ENCODE results near the gene PLBD1.

PLBD1 gene

GRCh38 chr12:14567351-14568162 is at the start of gene PLBD1:
TSS of gene PLBD1 (minus strand) at chr12:14567883. CDS start at chr12:14567696, 187 bp downstream.
- DNase-seq (ENCODE audit: low spot score) (no peak), FAIRE-seq (no peak)

DNA sequence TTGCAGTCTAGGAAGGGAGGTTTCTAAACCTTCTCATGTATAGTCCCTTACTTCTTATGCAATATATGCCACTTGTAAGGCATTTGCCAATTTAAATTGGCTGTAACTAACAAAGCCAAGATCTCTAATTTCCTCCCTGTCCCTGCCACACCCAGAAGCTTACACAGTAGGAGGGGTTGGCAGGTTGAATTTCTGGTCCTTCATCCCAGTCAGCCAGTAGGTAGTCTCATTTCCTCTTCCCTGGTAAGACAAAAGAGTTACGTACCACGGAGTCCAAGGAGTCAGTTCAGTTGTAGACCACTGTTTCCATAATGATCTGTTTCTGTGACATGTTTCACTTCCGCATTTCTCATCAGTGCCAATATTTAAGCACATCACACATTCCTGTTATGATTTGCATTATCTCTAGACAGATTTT is 47.0 kb upstream of the PLBD1 start:
- no peak for DNase-seq (ENCODE audit: low spot score)
- peak; percentile 20 for FAIRE-seq

DNA sequence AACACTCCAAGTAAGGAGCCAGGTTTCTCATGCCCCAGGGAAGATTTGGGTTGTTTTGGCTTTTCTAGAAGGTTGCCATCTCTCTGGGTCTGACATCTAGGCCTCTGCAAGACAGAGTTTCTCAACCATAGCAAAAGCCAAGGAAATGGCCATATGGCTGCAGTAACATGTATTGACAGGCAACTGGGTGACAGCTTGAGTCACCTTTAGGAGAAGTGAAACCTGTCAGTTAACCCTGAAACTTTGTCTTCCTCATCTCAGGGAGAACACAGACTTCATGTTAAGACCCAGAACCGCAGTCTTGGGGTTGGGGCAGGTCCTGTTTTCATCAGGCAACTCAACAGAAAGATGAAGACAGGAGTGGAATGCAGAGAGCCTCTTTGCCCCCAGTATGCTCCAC is 46.0 kb upstream of the PLBD1 start:
- FAIRE-seq (no peak), DNase-seq (ENCODE audit: low spot score) (no peak)

DNA sequence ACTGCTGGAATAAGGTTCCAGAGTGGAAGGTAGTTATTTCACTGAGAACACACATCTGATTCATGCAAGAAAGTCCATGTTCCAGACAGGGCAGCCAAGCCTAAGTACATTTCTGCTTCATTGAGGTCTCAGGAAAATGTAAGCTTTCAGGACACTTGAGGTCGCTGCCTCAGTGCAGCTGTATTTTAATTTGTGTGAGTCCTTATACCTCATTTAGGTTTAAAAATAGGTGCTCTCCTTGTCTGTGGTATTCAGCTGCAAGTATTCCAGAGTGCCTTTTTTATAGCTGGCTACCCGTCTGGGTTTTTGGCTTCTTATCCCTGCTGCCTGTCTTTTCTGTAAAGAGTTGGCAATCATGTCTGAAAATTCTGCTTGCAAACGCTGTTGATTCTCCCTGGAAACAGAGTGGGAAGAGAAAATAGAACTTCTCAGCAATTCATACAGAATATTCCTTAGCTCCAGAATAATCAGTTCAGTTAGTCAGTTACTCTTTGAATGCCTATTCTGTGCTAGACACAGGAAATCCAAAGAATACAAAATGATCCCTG is 45.3 kb upstream of the PLBD1 start:
- no peak for DNase-seq (ENCODE audit: low spot score)
- FAIRE-seq: no peak

GRCh38 chr12:14612250-14612649 is 44.6 kb upstream of the PLBD1 start:
- no peak for FAIRE-seq

GRCh38 chr12:14611640-14612203 is 44.0 kb upstream of the PLBD1 start:
- DNase-seq (ENCODE audit: low spot score) (no peak), FAIRE-seq (no peak)

More at GRCh38 chr12:14612250-14612649, 44.6 kb upstream of the PLBD1 start:
- no peak for DNase-seq (ENCODE audit: low spot score)

DNA sequence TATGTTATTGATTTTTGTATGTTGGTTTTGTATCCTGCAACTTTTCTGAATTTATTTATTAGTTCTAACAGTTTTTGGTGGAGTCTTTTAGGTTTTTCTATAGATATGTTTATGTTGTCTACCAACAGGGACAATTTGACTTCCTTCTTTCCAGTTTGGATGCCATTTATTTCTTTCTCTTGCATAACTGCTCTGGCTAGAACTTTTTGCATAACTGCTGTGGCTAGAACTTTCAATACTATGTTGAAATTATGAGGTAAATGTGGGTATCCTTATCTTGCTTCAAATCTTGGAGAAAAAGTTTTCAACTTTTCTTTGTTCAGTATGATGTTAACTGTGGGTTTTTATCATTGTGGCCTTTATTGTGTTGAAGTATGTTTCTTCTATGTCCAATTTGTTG is 39.9 kb upstream of the PLBD1 start:
- FAIRE-seq (no peak), DNase-seq (ENCODE audit: low spot score) (no peak)

GRCh38 chr12:14605401-14605989 is 37.8 kb upstream of the PLBD1 start:
- FAIRE-seq (no peak), DNase-seq (ENCODE audit: low spot score) (no peak)

GRCh38 chr12:14601692-14602478 is 34.2 kb upstream of the PLBD1 start:
- FAIRE-seq (no peak), DNase-seq (ENCODE audit: low spot score) (no peak)

GRCh38 chr12:14597480-14597879 is 29.8 kb upstream of the PLBD1 start:
- no peak for FAIRE-seq

DNA sequence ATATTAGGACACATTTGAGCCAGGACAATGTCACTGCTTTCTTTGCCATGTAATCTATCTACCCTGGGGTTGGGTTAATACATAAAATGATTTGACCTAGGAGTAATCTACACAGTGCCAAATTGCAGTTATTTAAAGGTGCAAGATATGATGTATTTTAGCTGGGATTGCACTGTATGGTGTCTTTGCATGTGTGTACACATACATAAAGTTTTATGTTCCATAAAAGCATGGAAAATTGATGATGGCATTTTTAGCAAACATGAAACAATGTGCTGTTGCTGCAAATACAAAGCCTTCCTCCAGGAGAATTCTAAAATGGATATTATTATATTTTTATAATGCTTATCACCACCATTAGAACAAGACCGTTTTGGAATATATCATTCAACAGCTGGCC is 24.0 kb upstream of the PLBD1 start:
- FAIRE-seq (no peak), DNase-seq (ENCODE audit: low spot score) (no peak)

More at GRCh38 chr12:14597480-14597879, 29.8 kb upstream of the PLBD1 start:
- no peak for DNase-seq (ENCODE audit: low spot score)

DNA sequence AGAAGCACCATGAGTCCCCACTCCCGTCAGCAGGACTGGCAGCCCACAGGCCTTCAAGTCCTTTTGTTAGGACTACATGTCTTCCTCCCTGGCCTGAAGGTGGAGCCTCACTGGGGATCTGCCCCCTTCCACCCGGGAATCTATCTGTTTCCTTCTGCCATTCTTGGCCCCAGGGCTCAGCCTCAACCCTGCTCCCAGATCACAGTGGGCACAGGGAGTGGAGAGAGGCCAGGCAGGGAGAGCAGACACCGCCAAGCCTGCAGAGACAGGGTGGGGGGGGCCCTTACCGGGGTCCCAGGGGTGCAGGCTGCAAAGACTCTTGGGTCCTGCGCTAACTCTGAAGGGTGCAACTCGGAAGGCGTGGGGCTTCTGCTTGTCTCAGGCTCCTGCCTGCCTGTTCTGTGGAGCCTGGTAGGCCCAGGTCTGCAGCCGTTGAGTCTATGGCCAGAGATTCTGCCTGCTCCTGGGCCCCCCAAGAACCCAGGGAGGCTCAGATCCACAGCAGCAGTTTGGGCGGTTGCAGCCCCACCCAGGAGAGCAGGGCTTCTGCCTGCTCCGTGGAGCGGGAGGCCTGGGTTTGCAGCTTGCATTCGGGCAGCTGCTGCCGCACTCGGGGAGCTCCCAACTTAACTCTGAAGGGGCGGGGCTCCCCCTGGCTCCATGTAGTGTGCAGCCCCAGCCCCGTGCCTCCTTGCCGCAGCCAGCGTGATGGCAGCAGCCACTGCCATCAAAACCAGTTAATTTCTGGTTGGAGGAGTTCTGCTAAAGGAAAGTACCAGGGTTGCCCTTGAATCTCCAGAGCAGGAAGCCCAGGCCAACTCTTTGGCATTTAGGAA is 21.7 kb upstream of the PLBD1 start:
- DNase-seq (ENCODE audit: low spot score): no peak

GRCh38 chr12:14588571-14588970 is 20.9 kb upstream of the PLBD1 start:
- DNase-seq (ENCODE audit: low spot score): no peak
- FAIRE-seq: no peak

More for the DNA sequence above, 21.7 kb upstream of the PLBD1 start:
- no peak for FAIRE-seq

- FAIRE-seq: no peak
- DNase-seq (ENCODE audit: low spot score): no peak
Measured at GRCh38 chr12:14578646-14579045, 11.0 kb upstream of the PLBD1 start.

- FAIRE-seq (no peak), DNase-seq (ENCODE audit: low spot score) (no peak)
Measured at GRCh38 chr12:14577344-14577743, 9.7 kb upstream of the PLBD1 start.

DNA sequence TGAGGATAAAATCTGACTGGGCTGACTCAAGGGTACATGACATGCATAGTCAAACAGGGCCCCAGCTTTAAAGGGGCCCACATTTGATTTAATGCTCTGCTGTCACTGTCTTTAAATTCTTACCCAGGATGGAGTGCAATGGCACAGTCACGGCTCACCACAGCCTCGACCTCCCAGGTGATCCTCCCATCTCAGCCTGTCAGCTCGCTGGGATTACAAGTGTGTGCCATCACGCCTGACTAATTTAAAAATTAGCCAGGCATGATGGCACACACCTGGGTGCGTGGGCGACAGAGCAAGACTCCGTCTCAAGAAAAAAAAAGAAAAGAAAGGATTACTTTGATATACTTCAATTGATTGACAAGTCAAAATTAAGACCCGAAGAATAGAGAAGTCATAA is 9.2 kb upstream of the PLBD1 start:
- no peak for DNase-seq (ENCODE audit: low spot score)
- FAIRE-seq: no peak

- no peak for DNase-seq (ENCODE audit: low spot score)
- FAIRE-seq: no peak
Measured at GRCh38 chr12:14575585-14575984, 7.9 kb upstream of the PLBD1 start.

DNA sequence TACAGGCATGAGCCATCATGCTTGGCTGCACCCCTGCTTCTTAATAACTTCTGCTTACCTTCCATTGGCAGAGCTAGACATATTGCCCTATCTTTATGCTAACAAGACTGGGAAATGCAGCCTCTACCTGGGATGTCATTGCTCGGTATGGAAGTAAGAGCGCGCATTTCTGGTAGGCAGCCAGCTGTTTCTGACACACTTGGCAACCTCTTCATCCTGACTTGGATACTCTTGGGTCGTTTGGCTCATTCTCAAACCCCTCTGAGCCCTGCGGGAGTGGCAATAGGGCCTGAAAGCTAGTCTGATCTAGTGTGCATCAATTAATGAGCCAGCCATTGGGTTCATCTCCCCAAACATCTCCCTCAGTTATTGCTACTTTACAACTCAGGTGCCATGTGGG is 5.4 kb upstream of the PLBD1 start:
- DNase-seq (ENCODE audit: low spot score) (no peak), FAIRE-seq (peak; percentile 68)

DNA sequence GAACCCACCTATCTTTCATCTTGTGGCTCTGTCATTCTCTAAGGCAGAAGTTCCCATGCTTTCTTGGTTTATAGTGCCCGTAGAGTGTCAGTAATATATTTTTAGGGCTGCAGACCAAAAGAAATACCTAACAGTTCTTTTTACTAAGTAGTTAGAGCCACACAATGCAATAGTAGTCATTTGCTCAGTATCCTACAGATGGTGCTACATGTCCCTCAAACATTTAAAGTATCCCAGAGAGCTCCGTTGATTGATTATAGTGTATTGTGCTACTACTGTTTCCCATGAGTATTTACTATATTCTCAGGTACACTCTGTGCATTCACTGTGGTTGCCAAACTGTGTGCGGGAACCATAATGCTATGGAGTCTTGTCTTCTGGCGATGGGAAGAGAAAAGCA is 4.7 kb upstream of the PLBD1 start:
- DNase-seq (ENCODE audit: low spot score) (no peak), FAIRE-seq (no peak)

DNA sequence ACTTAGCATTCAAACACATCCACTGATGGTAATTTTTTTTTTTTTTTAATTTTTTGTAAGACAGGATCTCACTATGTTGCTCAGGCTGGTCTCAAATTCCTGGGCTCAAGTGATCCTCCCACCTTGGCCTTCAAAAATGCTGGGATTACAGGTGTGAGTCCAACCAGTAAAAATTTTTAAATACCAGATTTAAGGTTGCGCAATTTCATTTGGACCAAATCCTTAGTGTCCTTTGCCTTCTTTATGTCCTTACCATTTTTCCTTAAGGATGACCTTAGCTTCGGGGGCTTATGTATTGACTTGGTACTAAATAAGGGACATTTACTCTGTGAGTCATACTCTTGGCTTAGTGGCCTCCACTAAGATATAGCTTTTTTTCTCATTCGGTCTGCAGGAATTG is 4.1 kb upstream of the PLBD1 start:
- DNase-seq (ENCODE audit: low spot score) (no peak), FAIRE-seq (no peak)

DNA sequence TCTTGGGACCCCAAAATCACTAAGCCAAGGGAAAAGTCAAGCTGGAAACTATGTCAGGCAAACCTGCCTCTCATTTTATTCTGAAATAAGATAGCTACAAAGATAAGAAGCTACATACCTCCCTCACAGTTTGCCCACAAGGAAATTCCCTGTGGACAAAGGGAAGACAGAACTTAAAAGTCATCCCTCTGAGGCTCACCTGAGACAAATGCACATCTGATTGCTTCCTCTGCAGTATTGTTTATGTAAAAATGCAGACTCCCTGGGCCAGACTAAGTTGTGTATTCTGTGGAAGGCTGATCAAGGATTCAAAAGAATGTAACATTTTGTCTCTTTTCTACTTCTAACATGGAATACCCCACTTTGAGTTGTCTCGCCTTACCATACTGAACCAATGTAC is 2.5 kb upstream of the PLBD1 start:
- no peak for DNase-seq (ENCODE audit: low spot score)
- peak; percentile 40 for FAIRE-seq

Data from urothelium cell line (cell line).